GM12878 (cell line): Measurements from ENCODE around the gene UQCR11. TPM values are rescaled to one million over a fixed set of nuclear protein-coding genes. Genes with fewer than 3 reads are reported as not detected.

ENCODE experiments used
- ATAC-seq: fragments of 200-7000 bp; cut with Tn5 transposase; 3 replicates; pipeline ENCODE4 v1.9.1; 2020; ENCODE audit warnings: mild to moderate bottlenecking, moderate library complexity
- BruUV-seq: library from RNA; stranded (reverse); fragments of 400-500 nt; replicated peaks from 2 replicates; lab custom pipeline; 2021; lab: Mats Ljungman, UMichigan
- CTCF ChIA-PET: fragments of 300-600 bp; sonication (Branson Sonifier 250); formaldehyde crosslinking; extraction: SDS; loops from one replicate; lab custom pipeline; 2021; ENCODE audit warnings: inconsistent platforms; lab: Yijun Ruan, JAX
- POLR2A ChIA-PET: fragments of 350-600 bp; formaldehyde crosslinking; extraction: SDS; loops from one replicate; lab custom pipeline; 2021; ENCODE audit warnings: inconsistent platforms; lab: Charles Lee
- RAD21 ChIA-PET: fragments of 300-600 bp; sonication (Branson Sonifier 250); formaldehyde crosslinking; loops from one replicate; lab custom pipeline; 2023; ENCODE audit warnings: antibody characterized with exemption; ENCODE audit not compliant: unreplicated experiment; lab: Charles Lee
- SMC1A ChIA-PET: fragments of 300-600 bp; sonication (Branson Sonifier 250); formaldehyde crosslinking; loops from one replicate; lab custom pipeline; 2023; ENCODE audit not compliant: unreplicated experiment, uncharacterized antibody; lab: Charles Lee
- DNase-seq: peaks from one replicate; pipeline ENCODE4 v3.0.0-alpha.2; 2011; ENCODE audit warnings: low read depth, low spot score
- FAIRE-seq: peaks from 3 replicates; lab custom pipeline; 2011; peaks lifted over from hg19 to GRCh38; lab: Jason Lieb, UNC
- H2AFZ ChIP-seq: 2 replicates; pipeline ENCODE4 v1.6.0; 2011; ENCODE audit warnings: low read depth, low read length, control low read depth; ENCODE audit not compliant: control insufficient read depth
- H3K27ac ChIP-seq: 2 replicates; pipeline ENCODE4 v1.5.1; 2011; ENCODE audit warnings: control low read depth; ENCODE audit not compliant: control insufficient read depth, insufficient read depth
- H3K27me3 ChIP-seq, 2 experiments: replicated peaks in 1 of 2; 2 replicates each; pipeline versions ENCODE4 v1.6.0 to v1.6.1; 2011; ENCODE audit warnings: low read length in 1 of 2; ENCODE audit not compliant: control insufficient read depth in 2 of 2, insufficient read depth in 2 of 2
- H3K36me3 ChIP-seq, 2 experiments: 2 replicates each; pipeline ENCODE4 v1.5.1; 2011; ENCODE audit warnings: low read length in 1 of 2; ENCODE audit not compliant: control insufficient read depth in 2 of 2, insufficient read depth in 2 of 2
- H3K4me1 ChIP-seq: 2 replicates; pipeline ENCODE4 v1.6.1; 2011; ENCODE audit warnings: mild to moderate bottlenecking, low read length, moderate library complexity, mixed read lengths; ENCODE audit not compliant: control insufficient read depth, insufficient read depth
- H3K4me2 ChIP-seq: 2 replicates; pipeline ENCODE4 v1.6.0; 2011; ENCODE audit warnings: control low read depth; ENCODE audit not compliant: control insufficient read depth, insufficient read depth
- H3K4me3 ChIP-seq: fragments of 200-600 bp; sonication (generic); 2 replicates; pipeline ENCODE4 v1.5.1; 2016
- H3K79me2 ChIP-seq: 2 replicates; pipeline ENCODE4 v1.6.0; 2011; ENCODE audit warnings: low read length; ENCODE audit not compliant: control insufficient read depth, insufficient read depth
- H3K9ac ChIP-seq: 2 replicates; pipeline ENCODE4 v1.8.0; 2011; ENCODE audit warnings: low read length, control low read depth, mixed read lengths; ENCODE audit not compliant: control insufficient read depth, insufficient read depth
- H3K9me3 ChIP-seq: replicated peaks from 3 replicates; pipeline ENCODE4 v1.5.1; 2011; ENCODE audit warnings: mild to moderate bottlenecking, low read length; ENCODE audit not compliant: control insufficient read depth, insufficient read depth
- H4K20me1 ChIP-seq: 2 replicates; pipeline ENCODE4 v1.6.0; 2011; ENCODE audit not compliant: control insufficient read depth, insufficient read depth
- ATF7 ChIP-seq: fragments of 450-650 bp; IDR thresholded peaks from 2 replicates; pipeline ENCODE4 v1.6.1; 2016; ENCODE audit warnings: low read depth, mild to moderate bottlenecking
- CEBPB ChIP-seq, 2 experiments: fragments of 150-350 bp in 1 of 2; IDR thresholded peaks; 2 replicates each; pipeline ENCODE4 v1.6.1; 2012 to 2014; ENCODE audit warnings: low read depth in 2 of 2, low read length in 2 of 2, borderline replicate concordance in 1 of 2, inconsistent platforms in 1 of 2
- NFXL1 ChIP-seq: fragments of 450-650 bp; IDR thresholded peaks from 2 replicates; pipeline ENCODE4 v1.6.1; 2017; ENCODE audit warnings: antibody characterized with exemption, mild to moderate bottlenecking, borderline replicate concordance
- NFYB ChIP-seq: IDR thresholded peaks from 2 replicates; pipeline ENCODE4 v1.6.1; 2011; ENCODE audit warnings: low read depth, mild to moderate bottlenecking, low read length, improper control_type of control experiment, moderate library complexity; ENCODE audit not compliant: insufficient read depth
- POLR2A ChIP-seq: IDR thresholded peaks from 2 replicates; pipeline ENCODE4 v1.6.1; 2011; ENCODE audit warnings: low read depth, mild to moderate bottlenecking, low read length
- RB1 ChIP-seq: fragments of 450-650 bp; formaldehyde crosslinking; IDR thresholded peaks from 2 replicates; pipeline ENCODE4 v1.6.1; 2017; ENCODE audit warnings: mild to moderate bottlenecking, borderline replicate concordance
- SIN3A ChIP-seq: IDR thresholded peaks from 2 replicates; pipeline ENCODE4 v1.6.1; 2012; ENCODE audit warnings: low read depth, low read length, improper control_type of control experiment
- SP1 ChIP-seq: IDR thresholded peaks from one replicate; pipeline ENCODE4 v1.6.1; 2011; ENCODE audit warnings: low read depth, low read length
- WGBS: methylation state at CpG from one replicate; pipeline ENCODE4 v1.1.6; 2016; ENCODE audit warnings: low lambda C conversion rate; ENCODE audit not compliant: insufficient replicate concordance, insufficient coverage; ENCODE audit errors: missing lambda C conversion rate; 5-methylcytosine and 5-hydroxymethylcytosine counted together
- in situ Hi-C: fragments of 300-500 bp; cut with MboI; formaldehyde crosslinking; loops from 9 replicates; pipeline ENCODE4 v1.14.3; 2018; ENCODE audit warnings: mixed read lengths
- intact Hi-C: fragments of 100-400 bp; cut with micrococcal nuclease; formaldehyde crosslinking; loops from one replicate; pipeline ENCODE4 v1.14.2; 2022; ENCODE audit not compliant: unreplicated experiment
- polyA plus RNA-seq, 11 experiments: library from polyadenylated mRNA; depleted of rRNA in 4 of 11; unstranded in 6 of 11; stranded (reverse) in 5 of 11; fragments of >200 nt; fragmentation: Nextera tagmentation in 4 of 11; fragmentation: Illumina TruSeq in 1 of 11; extraction: Ambion mirVana in 4 of 11; extraction: Trizol in 1 of 11; gene quantifications; 1 replicate in 1 of 11; 2 replicates in 10 of 11; pipeline versions ENCODE4 v1.2.1 to v1.2.3, GENCODE V29; 2011 to 2016; ENCODE audit warnings: inconsistent platforms in 2 of 11, missing spikeins in 2 of 11, low read depth in 1 of 11
- total RNA-seq, 4 experiments: library from RNA; depleted of rRNA in 3 of 4; stranded (reverse); fragments of >200 nt in 3 of 4; fragmentation: Illumina TruSeq in 1 of 4; extraction: Trizol in 1 of 4; gene quantifications; 2 replicates each; pipeline versions ENCODE4 v1.2.1 to v1.2.3, GENCODE V29; 2013 to 2021
- TF ChIP-seq, protein P1 (sequence below): fragments of 450-650 bp; IDR thresholded peaks from 2 replicates; pipeline ENCODE4 v1.6.1; 2017; ENCODE audit warnings: low read depth, mild to moderate bottlenecking, moderate library complexity
- TF ChIP-seq, protein P2 (sequence below): fragments of 450-650 bp; IDR thresholded peaks from 2 replicates; pipeline ENCODE4 v1.6.1; 2017; ENCODE audit warnings: borderline replicate concordance
- TF ChIP-seq, protein P3 (sequence below): fragments of 450-650 bp; IDR thresholded peaks from 2 replicates; pipeline ENCODE4 v1.6.1; 2016; ENCODE audit warnings: mild to moderate bottlenecking, moderate library complexity, borderline replicate concordance

Gene UQCR11
- total and polyA plus RNA-seq, 10 of the 15 experiments (the other 5 are each of a cell fraction or from before 2014, with no cell fraction given) = 28.6 to 586 (median 193) TPM

DNA sequence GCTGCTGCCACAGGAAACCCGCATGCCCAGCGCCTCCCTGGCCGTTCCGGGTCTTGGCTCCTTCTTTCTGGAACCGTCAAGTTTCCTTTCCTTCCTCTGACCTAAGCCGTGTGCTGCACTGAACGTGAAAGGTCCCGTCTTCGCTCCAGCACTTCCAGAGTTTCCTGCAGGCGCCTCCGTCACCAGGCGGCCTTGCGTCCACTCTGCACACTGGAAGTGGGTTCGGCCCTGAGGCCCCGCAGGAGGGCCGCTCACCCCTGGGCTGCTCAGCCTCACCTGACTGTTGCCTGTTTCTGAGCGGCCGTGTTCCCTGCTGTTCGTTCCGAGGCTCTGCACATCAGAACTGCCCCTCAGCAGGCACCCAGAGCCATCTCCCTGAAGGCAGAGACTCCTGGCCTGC lies 24.9 kb downstream of the UQCR11 start:
- TF ChIP-seq ATF7 = no peak
- Histone ChIP-seq H3K9ac (no peak overlapping the region), H3K36me3 (peaks cover 5 to 21% of the 10 kb centered on the region in 2 experiments), H4K20me1 (no peaks in the 10 kb centered on the region), H3K4me3 (no peak overlapping the region), H3K27me3 (no peaks in the 10 kb centered on the region), H3K27ac (no peak overlapping the region), H3K4me1 (no peaks in the 10 kb centered on the region), H2AFZ (no peak overlapping the region), H3K4me2 (no peak overlapping the region), H3K9me3 (no peaks in the 10 kb centered on the region), H3K79me2 (no peaks in the 10 kb centered on the region)
- ATAC-seq (no peak), FAIRE-seq (no peak), DNase-seq (no peak)
- in situ Hi-C loops = no loop called here
- RAD21 ChIA-PET = no interaction called here
- BruUV-seq = no TSS peak
- CTCF ChIA-PET = no interaction called here
- POLR2A ChIA-PET = no interaction called here
- 95% methylated on average over 20 of the region's 20 CpGs for WGBS
- intact Hi-C loops = no loop called here
- SMC1A ChIA-PET = no interaction called here

DNA sequence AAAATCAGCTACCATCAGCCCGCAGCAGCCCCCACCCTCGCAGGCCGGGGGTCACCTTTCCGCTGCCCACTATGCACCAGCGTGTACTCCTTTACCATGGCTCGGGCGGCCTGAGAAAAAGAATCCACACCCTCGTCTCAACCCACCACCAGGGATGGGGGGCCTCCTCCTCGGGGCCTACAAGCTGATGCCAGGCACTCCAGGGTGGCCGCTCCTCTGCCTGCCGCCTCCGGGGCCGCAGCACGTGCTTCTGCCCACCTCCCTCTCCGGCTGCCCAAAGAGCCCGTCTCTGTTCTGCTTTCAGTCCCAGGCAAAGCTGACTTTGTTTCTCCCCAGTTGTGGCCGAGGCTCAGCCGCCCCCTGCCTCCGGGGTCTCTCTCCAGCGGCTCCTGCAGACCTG lies 26.0 kb downstream of the UQCR11 start:
- in situ Hi-C loops (no loop called here), intact Hi-C loops (no loop called here)
- no peaks in the 10 kb centered on the region for H3K9me3 ChIP-seq
- CTCF ChIA-PET = no interaction called here
- FAIRE-seq (no peak), DNase-seq (no peak), ATAC-seq (no peak)
- no peak overlapping the region for H2AFZ ChIP-seq
- SMC1A ChIA-PET = no interaction called here
- 97% methylated on average over 20 of the region's 20 CpGs for WGBS
- H3K27ac ChIP-seq = no peak overlapping the region
- no TSS peak for BruUV-seq
- POLR2A ChIA-PET = no interaction called here
- no peak overlapping the region for H3K4me3 ChIP-seq
- H3K4me2 ChIP-seq = no peak overlapping the region
- no peaks in the 10 kb centered on the region for H3K4me1 ChIP-seq
- no peaks in the 10 kb centered on the region for H3K27me3 ChIP-seq
- H4K20me1 ChIP-seq = no peaks in the 10 kb centered on the region
- RAD21 ChIA-PET = interaction anchor here (0.7 kb wide), 1 partner anchor 33 kb away, joined by 5 read pairs; no protein-coding TSS in a partner anchor
- no peaks in the 10 kb centered on the region for H3K79me2 ChIP-seq
- peaks cover 5 to 16% of the 10 kb centered on the region in 2 experiments for H3K36me3 ChIP-seq
- no peak overlapping the region for H3K9ac ChIP-seq
- TF ChIP-seq, protein P1, sequence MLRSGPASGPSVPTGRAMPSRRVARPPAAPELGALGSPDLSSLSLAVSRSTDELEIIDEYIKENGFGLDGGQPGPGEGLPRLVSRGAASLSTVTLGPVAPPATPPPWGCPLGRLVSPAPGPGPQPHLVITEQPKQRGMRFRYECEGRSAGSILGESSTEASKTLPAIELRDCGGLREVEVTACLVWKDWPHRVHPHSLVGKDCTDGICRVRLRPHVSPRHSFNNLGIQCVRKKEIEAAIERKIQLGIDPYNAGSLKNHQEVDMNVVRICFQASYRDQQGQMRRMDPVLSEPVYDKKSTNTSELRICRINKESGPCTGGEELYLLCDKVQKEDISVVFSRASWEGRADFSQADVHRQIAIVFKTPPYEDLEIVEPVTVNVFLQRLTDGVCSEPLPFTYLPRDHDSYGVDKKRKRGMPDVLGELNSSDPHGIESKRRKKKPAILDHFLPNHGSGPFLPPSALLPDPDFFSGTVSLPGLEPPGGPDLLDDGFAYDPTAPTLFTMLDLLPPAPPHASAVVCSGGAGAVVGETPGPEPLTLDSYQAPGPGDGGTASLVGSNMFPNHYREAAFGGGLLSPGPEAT = no peak
- TF ChIP-seq, protein P2, sequence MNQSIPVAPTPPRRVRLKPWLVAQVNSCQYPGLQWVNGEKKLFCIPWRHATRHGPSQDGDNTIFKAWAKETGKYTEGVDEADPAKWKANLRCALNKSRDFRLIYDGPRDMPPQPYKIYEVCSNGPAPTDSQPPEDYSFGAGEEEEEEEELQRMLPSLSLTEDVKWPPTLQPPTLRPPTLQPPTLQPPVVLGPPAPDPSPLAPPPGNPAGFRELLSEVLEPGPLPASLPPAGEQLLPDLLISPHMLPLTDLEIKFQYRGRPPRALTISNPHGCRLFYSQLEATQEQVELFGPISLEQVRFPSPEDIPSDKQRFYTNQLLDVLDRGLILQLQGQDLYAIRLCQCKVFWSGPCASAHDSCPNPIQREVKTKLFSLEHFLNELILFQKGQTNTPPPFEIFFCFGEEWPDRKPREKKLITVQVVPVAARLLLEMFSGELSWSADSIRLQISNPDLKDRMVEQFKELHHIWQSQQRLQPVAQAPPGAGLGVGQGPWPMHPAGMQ = no peak
- no peak for TF ChIP-seq CEBPB (IDR thresholded peaks at IDR 0.05; ENCODE audit: borderline replicate concordance in 1 of 2, low read depth in 2 of 2, low read length in 2 of 2)
- no peak for TF ChIP-seq SIN3A
- TF ChIP-seq SP1 = no peak
- no peak for TF ChIP-seq NFXL1
- TF ChIP-seq POLR2A = no peak
- no peak for TF ChIP-seq NFYB
- TF ChIP-seq, protein P3, sequence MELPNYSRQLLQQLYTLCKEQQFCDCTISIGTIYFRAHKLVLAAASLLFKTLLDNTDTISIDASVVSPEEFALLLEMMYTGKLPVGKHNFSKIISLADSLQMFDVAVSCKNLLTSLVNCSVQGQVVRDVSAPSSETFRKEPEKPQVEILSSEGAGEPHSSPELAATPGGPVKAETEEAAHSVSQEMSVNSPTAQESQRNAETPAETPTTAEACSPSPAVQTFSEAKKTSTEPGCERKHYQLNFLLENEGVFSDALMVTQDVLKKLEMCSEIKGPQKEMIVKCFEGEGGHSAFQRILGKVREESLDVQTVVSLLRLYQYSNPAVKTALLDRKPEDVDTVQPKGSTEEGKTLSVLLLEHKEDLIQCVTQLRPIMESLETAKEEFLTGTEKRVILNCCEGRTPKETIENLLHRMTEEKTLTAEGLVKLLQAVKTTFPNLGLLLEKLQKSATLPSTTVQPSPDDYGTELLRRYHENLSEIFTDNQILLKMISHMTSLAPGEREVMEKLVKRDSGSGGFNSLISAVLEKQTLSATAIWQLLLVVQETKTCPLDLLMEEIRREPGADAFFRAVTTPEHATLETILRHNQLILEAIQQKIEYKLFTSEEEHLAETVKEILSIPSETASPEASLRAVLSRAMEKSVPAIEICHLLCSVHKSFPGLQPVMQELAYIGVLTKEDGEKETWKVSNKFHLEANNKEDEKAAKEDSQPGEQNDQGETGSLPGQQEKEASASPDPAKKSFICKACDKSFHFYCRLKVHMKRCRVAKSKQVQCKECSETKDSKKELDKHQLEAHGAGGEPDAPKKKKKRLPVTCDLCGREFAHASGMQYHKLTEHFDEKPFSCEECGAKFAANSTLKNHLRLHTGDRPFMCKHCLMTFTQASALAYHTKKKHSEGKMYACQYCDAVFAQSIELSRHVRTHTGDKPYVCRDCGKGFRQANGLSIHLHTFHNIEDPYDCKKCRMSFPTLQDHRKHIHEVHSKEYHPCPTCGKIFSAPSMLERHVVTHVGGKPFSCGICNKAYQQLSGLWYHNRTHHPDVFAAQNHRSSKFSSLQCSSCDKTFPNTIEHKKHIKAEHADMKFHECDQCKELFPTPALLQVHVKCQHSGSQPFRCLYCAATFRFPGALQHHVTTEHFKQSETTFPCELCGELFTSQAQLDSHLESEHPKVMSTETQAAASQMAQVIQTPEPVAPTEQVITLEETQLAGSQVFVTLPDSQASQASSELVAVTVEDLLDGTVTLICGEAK = no peak
- no peak for TF ChIP-seq RB1
